K562 (cell line): Measurements from ENCODE around the gene TBC1D2. TPM values are rescaled to one million over a fixed set of nuclear protein-coding genes. Genes with fewer than 3 reads are reported as not detected.

Experiments used
- BRF1 ChIP-seq: IDR thresholded peaks from 3 replicates; pipeline ENCODE4 v1.6.1; 2011; ENCODE audit warnings: borderline replicate concordance, mild to moderate bottlenecking; ENCODE audit not compliant: insufficient read length; ENCODE audit errors: extremely low read depth
- CBX3 ChIP-seq, 2 experiments: IDR thresholded peaks; 1 replicate in 1 of 2; 2 replicates in 1 of 2; pipeline ENCODE4 v1.6.1; 2012; ENCODE audit warnings: inconsistent platforms in 2 of 2, low read length in 2 of 2, borderline replicate concordance in 1 of 2, control low read depth in 1 of 2
- CCNT2 ChIP-seq: IDR thresholded peaks from 2 replicates; pipeline ENCODE4 v1.6.1; 2011; ENCODE audit warnings: borderline replicate concordance, low read depth, mild to moderate bottlenecking, moderate library complexity, mixed read lengths, low read length; ENCODE audit not compliant: insufficient read length; ENCODE audit errors: extremely low read depth
- CREB3L1 ChIP-seq: fragments of 450-650 bp; IDR thresholded peaks from 2 replicates; pipeline ENCODE4 v1.6.1; 2014; ENCODE audit warnings: low read depth, mild to moderate bottlenecking, moderate library complexity, borderline replicate concordance
- DMBX1 ChIP-seq: fragments of 250-450 bp; sonication (Bioruptor Pico); IDR thresholded peaks from 2 replicates; pipeline ENCODE4 v1.8.0; 2022; ENCODE audit warnings: inconsistent platforms, mild to moderate bottlenecking, moderate library complexity, borderline replicate concordance
- EP300 ChIP-seq: IDR thresholded peaks from 2 replicates; pipeline ENCODE4 v1.6.1; 2012; ENCODE audit warnings: low read length, improper control_type of control experiment
- ETV5 ChIP-seq: sonication (generic); formaldehyde crosslinking; IDR thresholded peaks from 2 replicates; pipeline ENCODE4 v1.4.0; 2020; ENCODE audit warnings: low read depth, mild to moderate bottlenecking, missing genetic modification reagents
- GTF2A2 ChIP-seq: IDR thresholded peaks from 2 replicates; pipeline ENCODE4 v1.6.1; 2016; ENCODE audit warnings: mild to moderate bottlenecking, missing genetic modification characterization, missing compliant biosample characterization
- HMG20B ChIP-seq: fragments of 250-450 bp; sonication (Bioruptor Pico); IDR thresholded peaks from 2 replicates; pipeline ENCODE4 v1.5.0; 2021; ENCODE audit warnings: mild to moderate bottlenecking
- ILK ChIP-seq: fragments of 450-650 bp; IDR thresholded peaks from 2 replicates; pipeline ENCODE4 v1.6.1; 2016; ENCODE audit warnings: missing genetic modification characterization, low read depth, mild to moderate bottlenecking, missing compliant biosample characterization, moderate library complexity, borderline replicate concordance
- NFE2 ChIP-seq: IDR thresholded peaks from 2 replicates; pipeline ENCODE4 v1.6.1; 2014; ENCODE audit warnings: antibody characterized with exemption, low read depth
- POLR2G ChIP-seq: fragments of 200-400 bp; formaldehyde crosslinking; IDR thresholded peaks from 2 replicates; pipeline ENCODE4 v1.6.1; 2017; ENCODE audit warnings: low read depth, mild to moderate bottlenecking, antibody characterized with exemption, low read length, moderate library complexity
- ZNF217 ChIP-seq: sonication (generic); formaldehyde crosslinking; IDR thresholded peaks from 2 replicates; pipeline ENCODE4 v1.8.0; 2022; ENCODE audit warnings: mild to moderate bottlenecking, missing genetic modification reagents
- ZNF398 ChIP-seq: fragments of 250-450 bp; sonication (Bioruptor Pico); IDR thresholded peaks from 2 replicates; pipeline ENCODE4 v1.8.0; 2021; ENCODE audit warnings: moderate library complexity, mild to moderate bottlenecking, inconsistent platforms
- polyA plus RNA-seq, 8 experiments: library from polyadenylated mRNA; depleted of rRNA in 4 of 8; stranded (reverse) in 5 of 8; unstranded in 3 of 8; fragments of >200 nt; fragmentation: Nextera tagmentation in 2 of 8; fragmentation: Illumina TruSeq in 1 of 8; extraction: Ambion mirVana in 2 of 8; extraction: Trizol in 1 of 8; gene quantifications; 2 replicates each; pipeline versions ENCODE4 v1.2.1 to v1.2.3, GENCODE V29; 2011 to 2014; ENCODE audit warnings: inconsistent platforms in 1 of 8, missing spikeins in 1 of 8
- total RNA-seq, 7 experiments: library from RNA; depleted of rRNA in 6 of 7; stranded (reverse); fragments of >200 nt in 6 of 7; fragmentation: Illumina TruSeq in 2 of 7; extraction: Trizol in 2 of 7; gene quantifications; 2 replicates each; pipeline versions ENCODE4 v1.2.1 to v1.2.3, GENCODE V29; 2011 to 2021; ENCODE audit warnings: low replicate concordance in 1 of 7
- TF ChIP-seq, protein P1 (sequence below): fragments of 450-650 bp; IDR thresholded peaks from 2 replicates; pipeline ENCODE4 v1.6.1; 2018; ENCODE audit warnings: mild to moderate bottlenecking, low read depth; ENCODE audit not compliant: partially characterized antibody
- TF ChIP-seq, protein P2 (sequence below): sonication (generic); IDR thresholded peaks from 2 replicates; pipeline ENCODE4 v1.6.1; 2016

TBC1D2 gene
- total and polyA plus RNA-seq, 9 of the 15 experiments (the other 6 are each of a cell fraction or from before 2014, with no cell fraction given) = 0.10 to 7.0 (median 2.5) TPM

- TF ChIP-seq, protein P1, sequence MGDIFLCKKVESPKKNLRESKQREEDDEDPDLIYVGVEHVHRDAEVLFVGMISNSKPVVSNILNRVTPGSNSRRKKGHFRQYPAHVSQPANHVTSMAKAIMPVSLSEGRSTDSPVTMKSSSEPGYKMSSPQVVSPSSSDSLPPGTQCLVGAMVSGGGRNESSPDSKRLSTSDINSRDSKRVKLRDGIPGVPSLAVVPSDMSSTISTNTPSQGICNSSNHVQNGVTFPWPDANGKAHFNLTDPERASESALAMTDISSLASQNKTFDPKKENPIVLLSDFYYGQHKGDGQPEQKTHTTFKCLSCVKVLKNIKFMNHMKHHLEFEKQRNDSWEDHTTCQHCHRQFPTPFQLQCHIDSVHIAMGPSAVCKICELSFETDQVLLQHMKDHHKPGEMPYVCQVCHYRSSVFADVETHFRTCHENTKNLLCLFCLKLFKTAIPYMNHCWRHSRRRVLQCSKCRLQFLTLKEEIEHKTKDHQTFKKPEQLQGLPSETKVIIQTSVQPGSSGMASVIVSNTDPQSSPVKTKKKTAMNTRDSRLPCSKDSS = no peak
- TF ChIP-seq ILK (tag) (no peak), ETV5 (CRISPR knock-in tag) (peak; percentile 86), HMG20B (CRISPR knock-in tag) (no peak), ZNF217 (CRISPR knock-in tag) (no peak), BRF1 (no peak), POLR2G (no peak), DMBX1 (peak; percentile 78), CBX3 (IDR thresholded peaks at IDR 0.05; ENCODE audit: borderline replicate concordance in 1 of 2, low read length in 2 of 2) (no peak; a peak in 2 of 3 replicates), CREB3L1 (peak; percentile 48; the same call in 1 of the 2 replicates), EP300 (peak; percentile 91), GTF2A2 (tag) (no peak), CCNT2 (peak; percentile 85), ZNF398 (CRISPR knock-in tag) (no peak), NFE2 (peak; percentile 3; the same call in 1 of the 2 replicates)
- TF ChIP-seq, protein P2, sequence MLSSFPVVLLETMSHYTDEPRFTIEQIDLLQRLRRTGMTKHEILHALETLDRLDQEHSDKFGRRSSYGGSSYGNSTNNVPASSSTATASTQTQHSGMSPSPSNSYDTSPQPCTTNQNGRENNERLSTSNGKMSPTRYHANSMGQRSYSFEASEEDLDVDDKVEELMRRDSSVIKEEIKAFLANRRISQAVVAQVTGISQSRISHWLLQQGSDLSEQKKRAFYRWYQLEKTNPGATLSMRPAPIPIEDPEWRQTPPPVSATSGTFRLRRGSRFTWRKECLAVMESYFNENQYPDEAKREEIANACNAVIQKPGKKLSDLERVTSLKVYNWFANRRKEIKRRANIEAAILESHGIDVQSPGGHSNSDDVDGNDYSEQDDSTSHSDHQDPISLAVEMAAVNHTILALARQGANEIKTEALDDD = peak; percentile 96
Measured at GRCh38 chr9:98182069-98182820, 73.2 kb downstream of the TBC1D2 start (continued).
